ENCODE results near the gene WWOX. TPM values are rescaled to one million over a fixed set of nuclear protein-coding genes. Genes with fewer than 3 reads are reported as not detected.

WWOX gene
- total RNA-seq, 1 experiment from 2014 or later = 79.9 TPM

- Histone ChIP-seq H3K4me3 (ENCODE audit: low read depth, low read length, poor library complexity, severe bottlenecking) (no peak overlapping the region), H3K4me1 (ENCODE audit: insufficient read depth, low read length, poor library complexity, severe bottlenecking) (no peaks in the 10 kb centered on the region), H3K27ac (ENCODE audit: low read depth, low read length, poor library complexity, severe bottlenecking) (no peak overlapping the region), H3K36me3 (ENCODE audit: insufficient read depth, low read length, poor library complexity, severe bottlenecking) (no peaks in the 10 kb centered on the region), H3K27me3 (replicated peaks; ENCODE audit: insufficient read depth, low read depth, low read length, poor library complexity) (no peaks in the 10 kb centered on the region), H3K9me3 (ENCODE audit: low read depth, low read length, poor library complexity, severe bottlenecking) (no peaks in the 10 kb centered on the region)
- TF ChIP-seq CTCF (conservative IDR thresholded peaks at IDR 0.05; ENCODE audit: low read depth, low read length) = no peak
- TF ChIP-seq EZH2 (IDR thresholded peaks at IDR 0.05; ENCODE audit: borderline replicate concordance, low read depth, low read length, poor library complexity, severe bottlenecking) = no peak
- POLR2A ChIA-PET (ENCODE audit: low non-redundant PET) = no interaction called here
- intact Hi-C loops (cut with micrococcal nuclease; ENCODE audit: unreplicated experiment) = no loop called here
- no peak for DNase-seq (ENCODE audit: low spot score)
- CTCF ChIA-PET = no interaction called here
- no TSS peak for BruUV-seq (replicated peaks)
Observed at GRCh38 chr16:78993346-78993745, 893.9 kb downstream of the WWOX start.

DNA sequence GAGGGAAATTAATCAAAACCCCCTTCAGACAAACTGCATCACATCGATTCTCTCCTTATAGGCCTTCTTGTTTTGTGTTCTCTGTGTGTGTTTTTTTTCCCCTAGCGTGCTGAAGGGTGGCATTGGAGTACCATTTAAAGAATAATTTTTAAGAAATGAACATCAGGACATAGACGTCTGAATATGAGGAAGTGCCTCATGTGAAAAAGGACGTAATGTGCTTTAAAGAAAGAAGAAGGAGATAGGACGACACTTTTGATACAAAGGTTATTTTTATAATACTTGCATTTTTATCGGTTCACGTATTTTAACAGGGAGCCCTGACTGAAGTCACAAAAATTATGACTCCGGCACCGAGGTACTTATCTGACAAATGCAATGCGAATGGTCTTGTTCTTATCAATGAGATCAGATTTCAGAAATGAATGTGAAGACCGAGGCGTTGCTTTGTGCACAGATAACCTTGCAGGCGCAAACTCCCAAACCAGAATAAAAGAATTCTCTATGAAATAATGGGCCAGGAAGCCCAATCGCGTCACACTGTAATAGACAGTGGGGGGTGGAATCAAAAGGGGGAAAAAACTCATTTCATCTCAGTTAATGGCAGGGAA lies 894.8 kb downstream of the WWOX start:
- POLR2A ChIA-PET (ENCODE audit: low non-redundant PET) = no interaction called here
- Histone ChIP-seq H3K36me3 (ENCODE audit: insufficient read depth, low read length, poor library complexity, severe bottlenecking) (no peaks in the 10 kb centered on the region), H3K4me1 (ENCODE audit: insufficient read depth, low read length, poor library complexity, severe bottlenecking) (no peaks in the 10 kb centered on the region), H3K27me3 (replicated peaks; ENCODE audit: insufficient read depth, low read depth, low read length, poor library complexity) (no peaks in the 10 kb centered on the region), H3K9me3 (ENCODE audit: low read depth, low read length, poor library complexity, severe bottlenecking) (no peaks in the 10 kb centered on the region), H3K27ac (ENCODE audit: low read depth, low read length, poor library complexity, severe bottlenecking) (no peak overlapping the region), H3K4me3 (ENCODE audit: low read depth, low read length, poor library complexity, severe bottlenecking) (no peak overlapping the region)
- BruUV-seq (replicated peaks) = no TSS peak
- CTCF ChIA-PET = no interaction called here
- DNase-seq (ENCODE audit: low spot score) = no peak
- intact Hi-C loops (cut with micrococcal nuclease; ENCODE audit: unreplicated experiment) = no loop called here
- no peak for TF ChIP-seq CTCF (conservative IDR thresholded peaks at IDR 0.05; ENCODE audit: low read depth, low read length)
- TF ChIP-seq EZH2 (IDR thresholded peaks at IDR 0.05; ENCODE audit: borderline replicate concordance, low read depth, low read length, poor library complexity, severe bottlenecking) = no peak

- no peak overlapping the region for H3K4me3 ChIP-seq (ENCODE audit: low read depth, low read length, poor library complexity, severe bottlenecking)
- ChIA-PET CTCF (no interaction called here), POLR2A (ENCODE audit: low non-redundant PET) (no interaction called here)
- no TSS peak for BruUV-seq (replicated peaks)
- no peaks in the 10 kb centered on the region for H3K4me1 ChIP-seq (ENCODE audit: insufficient read depth, low read length, poor library complexity, severe bottlenecking)
- no peak for DNase-seq (ENCODE audit: low spot score)
- H3K36me3 ChIP-seq (ENCODE audit: insufficient read depth, low read length, poor library complexity, severe bottlenecking) = no peaks in the 10 kb centered on the region
- TF ChIP-seq EZH2 (IDR thresholded peaks at IDR 0.05; ENCODE audit: borderline replicate concordance, low read depth, low read length, poor library complexity, severe bottlenecking) (no peak), CTCF (conservative IDR thresholded peaks at IDR 0.05; ENCODE audit: low read depth, low read length) (no peak)
- H3K27ac ChIP-seq (ENCODE audit: low read depth, low read length, poor library complexity, severe bottlenecking) = no peak overlapping the region
- H3K9me3 ChIP-seq (ENCODE audit: low read depth, low read length, poor library complexity, severe bottlenecking) = no peaks in the 10 kb centered on the region
- intact Hi-C loops (cut with micrococcal nuclease; ENCODE audit: unreplicated experiment) = no loop called here
- no peaks in the 10 kb centered on the region for H3K27me3 ChIP-seq (replicated peaks; ENCODE audit: insufficient read depth, low read depth, low read length, poor library complexity)
Observed at GRCh38 chr16:78995441-78995840, 896.0 kb downstream of the WWOX start.

Measured in A673 (cell line).